OCI-LY7 (cell line): ENCODE data around the gene DOCK1. TPM values are rescaled to one million over a fixed set of nuclear protein-coding genes. Genes with fewer than 3 reads are reported as not detected.

Experiments used
- BruUV-seq: library from RNA; stranded (reverse); fragments of 400-500 nt; replicated peaks from 2 replicates; lab custom pipeline; 2021; lab: Mats Ljungman, UMichigan
- CTCF ChIA-PET: fragments of 300-600 bp; sonication (Branson Sonifier 250); formaldehyde crosslinking; loops from one replicate; lab custom pipeline; 2022; ENCODE audit warnings: antibody characterized with exemption; ENCODE audit not compliant: unreplicated experiment; lab: Charles Lee
- POLR2A ChIA-PET: fragments of 300-600 bp; sonication (Branson Sonifier 250); formaldehyde crosslinking; loops from one replicate; lab custom pipeline; 2022; ENCODE audit warnings: antibody characterized with exemption; lab: Charles Lee
- DNase-seq: peaks from one replicate; pipeline ENCODE4 v3.0.0-alpha.2; 2015; ENCODE audit warnings: low spot score
- H2AFZ ChIP-seq: fragments of 200-600 bp; sonication (generic), shearing (Covaris generic); 2 replicates; pipeline ENCODE4 v1.6.1; 2014; ENCODE audit warnings: mild to moderate bottlenecking, antibody characterized with exemption, low read length, moderate library complexity
- H3K27ac ChIP-seq: fragments of 200-600 bp; sonication (generic); 2 replicates; pipeline ENCODE4 v1.5.1; 2014; ENCODE audit warnings: mixed run types, low read depth, mild to moderate bottlenecking, moderate library complexity, low read length, inconsistent platforms; ENCODE audit not compliant: poor library complexity, severe bottlenecking
- H3K36me3 ChIP-seq: fragments of 200-600 bp; sonication (generic); 2 replicates; pipeline ENCODE4 v1.6.1; 2014; ENCODE audit warnings: mild to moderate bottlenecking, antibody characterized with exemption, low read length, moderate library complexity, mixed read lengths; ENCODE audit not compliant: insufficient read depth
- H3K4me1 ChIP-seq: fragments of 200-600 bp; sonication (generic); 2 replicates; pipeline ENCODE4 v1.5.1; 2014; ENCODE audit warnings: mild to moderate bottlenecking, low read length; ENCODE audit not compliant: insufficient read depth, poor library complexity, severe bottlenecking
- H3K4me2 ChIP-seq: fragments of 200-600 bp; sonication (generic); 2 replicates; pipeline ENCODE4 v1.6.1; 2014; ENCODE audit warnings: mild to moderate bottlenecking, low read length
- H3K4me3 ChIP-seq: fragments of 200-600 bp; sonication (generic); 2 replicates; pipeline ENCODE4 v1.5.1; 2014; ENCODE audit warnings: mild to moderate bottlenecking, low read depth, low read length; ENCODE audit not compliant: poor library complexity, severe bottlenecking
- H3K79me2 ChIP-seq: fragments of 200-600 bp; sonication (generic); 2 replicates; pipeline ENCODE4 v1.6.1; 2016; ENCODE audit warnings: low read depth, mild to moderate bottlenecking, low read length, moderate library complexity, mixed read lengths; ENCODE audit not compliant: insufficient read depth
- H3K9me2 ChIP-seq: fragments of 200-600 bp; sonication (generic); 2 replicates; pipeline ENCODE4 v1.6.1; 2016; ENCODE audit warnings: mild to moderate bottlenecking, low read length, mixed read lengths; ENCODE audit not compliant: insufficient read depth
- H3K9me3 ChIP-seq: fragments of 200-600 bp; sonication (generic); 2 replicates; pipeline ENCODE4 v1.6.1; 2014; ENCODE audit warnings: mild to moderate bottlenecking, mixed run types, low read length, mixed read lengths
- H4K20me1 ChIP-seq: fragments of 200-600 bp; sonication (generic); 2 replicates; pipeline ENCODE4 v1.6.1; 2014; ENCODE audit warnings: mild to moderate bottlenecking, antibody characterized with exemption, low read length, moderate library complexity, mixed read lengths; ENCODE audit not compliant: insufficient read depth
- EZH2phosphoT487 ChIP-seq: fragments of 200-600 bp; sonication (generic); IDR thresholded peaks from 2 replicates; pipeline ENCODE4 v1.6.1; 2018; ENCODE audit warnings: low read depth, borderline replicate concordance, mild to moderate bottlenecking, mixed run types, antibody characterized with exemption, low read length, moderate library complexity, mixed read lengths
- intact Hi-C: fragments of 100-400 bp; cut with micrococcal nuclease; formaldehyde crosslinking; loops from one replicate; pipeline ENCODE4 v1.10.0; 2022; ENCODE audit not compliant: unreplicated experiment
- total RNA-seq, 2 experiments: library from RNA; depleted of rRNA in 1 of 2; stranded (reverse); fragments of >200 nt in 1 of 2; shearing (Covaris generic) in 1 of 2; gene quantifications; 2 replicates each; pipeline ENCODE4 v1.2.3, GENCODE V29; 2014 to 2022
- TF ChIP-seq, protein P1 (sequence below): fragments of 200-600 bp; sonication (generic); conservative IDR thresholded peaks from 2 replicates; pipeline ENCODE4 v1.5.1; 2014; ENCODE audit warnings: mild to moderate bottlenecking, antibody characterized with exemption, low read length, moderate library complexity, mixed read lengths

The DOCK1 gene
- total RNA-seq, 2 experiments from 2014 or later: not detected

DNA sequence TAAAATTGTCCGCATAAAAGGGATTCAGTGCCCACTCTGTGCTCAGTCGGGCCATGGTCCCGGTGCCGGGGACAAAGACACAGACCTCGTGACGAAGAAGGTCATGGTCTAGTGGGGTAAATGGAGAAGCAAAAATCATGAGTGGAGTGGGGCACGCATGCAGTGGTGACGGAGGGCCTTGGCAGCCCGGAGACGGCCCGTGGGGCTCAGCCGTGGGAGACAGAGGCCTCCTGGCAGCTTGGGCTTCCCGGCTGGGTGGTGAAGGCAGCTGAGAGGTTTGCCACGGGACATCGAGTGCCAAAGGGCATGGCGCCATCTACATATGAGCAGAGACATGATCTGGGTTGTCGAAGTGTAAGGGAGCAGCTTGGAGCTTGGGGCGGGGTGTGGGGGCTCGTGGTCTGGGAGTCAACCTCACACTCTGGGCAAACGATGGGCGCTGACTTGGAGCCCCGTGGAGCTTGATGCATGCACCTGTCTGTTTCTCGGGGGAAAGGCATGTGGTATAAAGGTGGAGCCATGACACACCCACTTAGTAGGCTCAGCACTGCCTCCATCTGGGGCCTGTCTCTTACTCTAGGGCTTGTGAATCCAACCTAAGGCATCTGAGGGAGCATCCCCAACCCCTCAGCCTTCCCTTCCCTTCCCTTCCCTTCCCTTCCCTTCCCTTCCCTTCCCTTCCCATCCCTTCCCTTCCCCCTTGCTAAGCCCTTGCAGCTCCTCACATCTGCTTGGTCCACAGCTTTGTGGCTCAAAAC lies 442.2 kb downstream of the DOCK1 start:
- H3K4me3 ChIP-seq: no peak overlapping the region
- ChIA-PET POLR2A (no interaction called here), CTCF (no interaction called here)
- H3K9me3 ChIP-seq: no peaks in the 10 kb centered on the region
- intact Hi-C loops: no loop called here
- H3K4me1 ChIP-seq: no peaks in the 10 kb centered on the region
- no peak overlapping the region for H2AFZ ChIP-seq
- no peaks in the 10 kb centered on the region for H3K9me2 ChIP-seq
- no TSS peak for BruUV-seq
- no peak overlapping the region for H3K27ac ChIP-seq
- no peaks in the 10 kb centered on the region for H4K20me1 ChIP-seq
- no peaks in the 10 kb centered on the region for H3K36me3 ChIP-seq
- TF ChIP-seq EZH2phosphoT487: no peak
- TF ChIP-seq, protein P1, sequence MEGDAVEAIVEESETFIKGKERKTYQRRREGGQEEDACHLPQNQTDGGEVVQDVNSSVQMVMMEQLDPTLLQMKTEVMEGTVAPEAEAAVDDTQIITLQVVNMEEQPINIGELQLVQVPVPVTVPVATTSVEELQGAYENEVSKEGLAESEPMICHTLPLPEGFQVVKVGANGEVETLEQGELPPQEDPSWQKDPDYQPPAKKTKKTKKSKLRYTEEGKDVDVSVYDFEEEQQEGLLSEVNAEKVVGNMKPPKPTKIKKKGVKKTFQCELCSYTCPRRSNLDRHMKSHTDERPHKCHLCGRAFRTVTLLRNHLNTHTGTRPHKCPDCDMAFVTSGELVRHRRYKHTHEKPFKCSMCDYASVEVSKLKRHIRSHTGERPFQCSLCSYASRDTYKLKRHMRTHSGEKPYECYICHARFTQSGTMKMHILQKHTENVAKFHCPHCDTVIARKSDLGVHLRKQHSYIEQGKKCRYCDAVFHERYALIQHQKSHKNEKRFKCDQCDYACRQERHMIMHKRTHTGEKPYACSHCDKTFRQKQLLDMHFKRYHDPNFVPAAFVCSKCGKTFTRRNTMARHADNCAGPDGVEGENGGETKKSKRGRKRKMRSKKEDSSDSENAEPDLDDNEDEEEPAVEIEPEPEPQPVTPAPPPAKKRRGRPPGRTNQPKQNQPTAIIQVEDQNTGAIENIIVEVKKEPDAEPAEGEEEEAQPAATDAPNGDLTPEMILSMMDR: no peak
- H3K79me2 ChIP-seq: no peaks in the 10 kb centered on the region
- DNase-seq: no peak
- H3K4me2 ChIP-seq: no peak overlapping the region

- H4K20me1 ChIP-seq: no peaks in the 10 kb centered on the region
- H3K27ac ChIP-seq: no peak overlapping the region
- H3K9me2 ChIP-seq: no peaks in the 10 kb centered on the region
- no TSS peak for BruUV-seq
- intact Hi-C loops: no loop called here
- H3K36me3 ChIP-seq: no peaks in the 10 kb centered on the region
- CTCF ChIA-PET: no interaction called here
- POLR2A ChIA-PET: no interaction called here
- TF ChIP-seq, protein P1: no peak
- no peak for TF ChIP-seq EZH2phosphoT487
- DNase-seq: no peak
- no peak overlapping the region for H3K4me2 ChIP-seq
- no peaks in the 10 kb centered on the region for H3K4me1 ChIP-seq
- H3K9me3 ChIP-seq: no peaks in the 10 kb centered on the region
- no peak overlapping the region for H3K4me3 ChIP-seq
- H3K79me2 ChIP-seq: no peaks in the 10 kb centered on the region
- H2AFZ ChIP-seq: no peak overlapping the region
Observed at GRCh38 chr10:127349737-127350136, 444.5 kb downstream of the DOCK1 start.

GRCh38 chr10:127351542-127351941 lies 446.3 kb downstream of the DOCK1 start:
- no peak for DNase-seq
- Histone ChIP-seq H3K4me3 (no peak overlapping the region), H3K36me3 (no peaks in the 10 kb centered on the region), H3K27ac (no peak overlapping the region), H3K4me1 (no peaks in the 10 kb centered on the region), H3K79me2 (no peaks in the 10 kb centered on the region), H4K20me1 (no peaks in the 10 kb centered on the region), H3K9me2 (no peaks in the 10 kb centered on the region), H3K9me3 (no peaks in the 10 kb centered on the region), H3K4me2 (no peak overlapping the region), H2AFZ (no peak overlapping the region)
- TF ChIP-seq, protein P1: no peak
- no peak for TF ChIP-seq EZH2phosphoT487
- CTCF ChIA-PET: no interaction called here
- intact Hi-C loops: no loop called here
- no TSS peak for BruUV-seq
- POLR2A ChIA-PET: no interaction called here
